ENCODE measurements around the gene TMEM18.

DNA sequence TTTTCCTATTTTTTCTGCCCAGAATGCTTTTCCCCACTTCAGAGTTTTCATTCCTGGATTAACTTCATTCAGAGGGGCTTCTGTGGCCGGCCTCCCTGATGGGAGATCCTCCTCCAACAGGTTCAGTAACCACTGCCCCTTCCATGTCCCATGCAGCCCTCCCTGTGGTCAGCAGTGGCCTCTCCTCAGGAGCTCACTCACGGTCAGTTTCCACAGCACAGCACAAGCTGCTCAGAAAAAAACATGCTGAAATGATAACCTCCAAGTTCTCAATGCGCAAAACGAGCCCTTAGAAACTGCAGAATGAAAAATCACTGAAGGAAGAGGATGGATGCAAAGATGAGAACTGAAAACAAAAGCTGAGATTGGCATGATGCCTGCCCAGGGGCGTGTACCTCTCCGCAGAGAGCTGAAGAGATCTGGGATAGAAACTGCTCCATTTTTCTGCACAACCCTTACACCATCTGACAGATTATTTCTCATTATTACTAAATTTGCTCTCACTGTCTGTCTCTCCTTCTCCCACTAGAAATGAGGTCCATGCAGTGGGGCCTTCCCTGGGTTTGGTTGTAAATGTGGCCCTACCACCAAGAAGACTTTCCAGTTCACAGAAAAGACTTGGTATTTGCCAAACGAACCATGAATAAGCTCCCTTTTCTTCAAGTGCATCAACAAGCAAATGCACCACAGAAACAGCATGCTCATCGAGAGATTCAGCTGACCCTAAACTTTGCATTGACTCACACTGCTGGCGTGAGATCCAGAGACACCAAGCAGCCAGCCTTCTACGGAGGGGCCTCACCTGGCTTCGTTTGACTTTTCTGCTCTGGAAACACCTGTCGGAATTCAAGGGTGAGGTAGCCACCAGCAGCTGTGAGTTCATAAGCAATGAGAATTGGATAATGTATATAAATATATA is 51.5 kb downstream of the TMEM18 start:
- TF ChIP-seq SP1 (CRISPR knock-in tag; IDR thresholded peaks at IDR 0.05) (no peak), GABPB2 (CRISPR knock-in tag; conservative IDR thresholded peaks at IDR 0.05) (no peak), MYC (IDR thresholded peaks at IDR 0.05; ENCODE audit: low read depth, low read length) (no peak), MYC (CRISPR knock-in tag; IDR thresholded peaks at IDR 0.05; ENCODE audit: borderline replicate concordance, low read depth) (no peak), FOXP1 (CRISPR knock-in tag; IDR thresholded peaks at IDR 0.05) (no peak), MTA2 (IDR thresholded peaks at IDR 0.05; ENCODE audit: low read depth) (no peak), ZNF232 (CRISPR knock-in tag; IDR thresholded peaks at IDR 0.05) (no peak), CREM (IDR thresholded peaks at IDR 0.05; ENCODE audit: low read depth) (no peak), EZH2 (IDR thresholded peaks at IDR 0.05; ENCODE audit: borderline replicate concordance, low read depth, low read length) (no peak), POLR2A (conservative IDR thresholded peaks at IDR 0.05) (no peak)
- TF ChIP-seq, protein P1, sequence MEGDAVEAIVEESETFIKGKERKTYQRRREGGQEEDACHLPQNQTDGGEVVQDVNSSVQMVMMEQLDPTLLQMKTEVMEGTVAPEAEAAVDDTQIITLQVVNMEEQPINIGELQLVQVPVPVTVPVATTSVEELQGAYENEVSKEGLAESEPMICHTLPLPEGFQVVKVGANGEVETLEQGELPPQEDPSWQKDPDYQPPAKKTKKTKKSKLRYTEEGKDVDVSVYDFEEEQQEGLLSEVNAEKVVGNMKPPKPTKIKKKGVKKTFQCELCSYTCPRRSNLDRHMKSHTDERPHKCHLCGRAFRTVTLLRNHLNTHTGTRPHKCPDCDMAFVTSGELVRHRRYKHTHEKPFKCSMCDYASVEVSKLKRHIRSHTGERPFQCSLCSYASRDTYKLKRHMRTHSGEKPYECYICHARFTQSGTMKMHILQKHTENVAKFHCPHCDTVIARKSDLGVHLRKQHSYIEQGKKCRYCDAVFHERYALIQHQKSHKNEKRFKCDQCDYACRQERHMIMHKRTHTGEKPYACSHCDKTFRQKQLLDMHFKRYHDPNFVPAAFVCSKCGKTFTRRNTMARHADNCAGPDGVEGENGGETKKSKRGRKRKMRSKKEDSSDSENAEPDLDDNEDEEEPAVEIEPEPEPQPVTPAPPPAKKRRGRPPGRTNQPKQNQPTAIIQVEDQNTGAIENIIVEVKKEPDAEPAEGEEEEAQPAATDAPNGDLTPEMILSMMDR (IDR thresholded peaks at IDR 0.05 in 2 of 3, conservative IDR thresholded peaks at IDR 0.05 in 1 of 3; ENCODE audit: insufficient read depth in 2 of 3, low read depth in 1 of 3, low read length in 3 of 3), result no peak

All from K562 (cell line).